Neural cell (in vitro differentiated cells): ENCODE measurements around the gene TICRR. TPM values are rescaled to one million over a fixed set of nuclear protein-coding genes. Genes with fewer than 3 reads are reported as not detected.

Experiments used
- H2AFZ ChIP-seq: fragments of 200-600, 300-800 bp; sonication (generic), shearing (Covaris generic); 2 replicates; pipeline ENCODE4 v1.6.0; 2014; ENCODE audit warnings: low read depth, mild to moderate bottlenecking, antibody characterized with exemption, low read length, moderate library complexity
- H3F3A ChIP-seq: fragments of 200-600 bp; shearing (Covaris generic); 2 replicates; pipeline ENCODE4 v1.6.1; 2016; ENCODE audit warnings: mild to moderate bottlenecking, moderate library complexity, mixed read lengths, antibody characterized with exemption, low read length; ENCODE audit not compliant: insufficient read depth, poor library complexity, severe bottlenecking
- H3K27ac ChIP-seq: fragments of 200-600, 300-800 bp; sonication (generic), shearing (Covaris generic); 2 replicates; pipeline ENCODE4 v1.5.1; 2014; ENCODE audit warnings: mild to moderate bottlenecking, low read length, moderate library complexity
- H3K27me3 ChIP-seq: fragments of 300-800, 200-600 bp; sonication (generic), shearing (Covaris generic); 2 replicates; pipeline ENCODE4 v1.6.0; 2014; ENCODE audit warnings: mild to moderate bottlenecking, low read depth, low read length, moderate library complexity; ENCODE audit not compliant: insufficient read depth
- H3K36me3 ChIP-seq: fragments of 300-800, 200-600 bp; sonication (generic), shearing (Covaris generic); 2 replicates; pipeline ENCODE4 v1.5.1; 2014; ENCODE audit warnings: mild to moderate bottlenecking, antibody characterized with exemption, low read length, moderate library complexity; ENCODE audit not compliant: insufficient read depth
- H3K4me2 ChIP-seq: fragments of 300-800, 200-600 bp; sonication (generic), shearing (Covaris generic); 2 replicates; pipeline ENCODE4 v1.6.0; 2014; ENCODE audit warnings: mild to moderate bottlenecking, low read length
- H3K4me3 ChIP-seq: fragments of 300-800, 200-600 bp; sonication (generic), shearing (Covaris generic); 2 replicates; pipeline ENCODE4 v1.5.1; 2014; ENCODE audit warnings: mild to moderate bottlenecking, low read length, moderate library complexity
- H3K79me2 ChIP-seq: fragments of 200-600 bp; shearing (Covaris generic); replicated peaks from 2 replicates; pipeline ENCODE4 v1.6.0; 2014; ENCODE audit warnings: mild to moderate bottlenecking, low read length, moderate library complexity; ENCODE audit not compliant: insufficient read depth
- H3K9ac ChIP-seq: fragments of 300-800, 200-600 bp; sonication (generic), shearing (Covaris generic); 2 replicates; pipeline ENCODE4 v1.6.1; 2016; ENCODE audit warnings: mild to moderate bottlenecking, low read length, mixed read lengths
- H3K9me2 ChIP-seq: fragments of 200-600 bp; shearing (Covaris generic); 2 replicates; pipeline ENCODE4 v1.6.1; 2016; ENCODE audit warnings: mild to moderate bottlenecking, low read length, mixed read lengths; ENCODE audit not compliant: insufficient read depth
- H3K9me3 ChIP-seq: fragments of 200-600, 300-800 bp; sonication (generic), shearing (Covaris generic); 2 replicates; pipeline ENCODE4 v1.6.1; 2016; ENCODE audit warnings: mild to moderate bottlenecking, mixed run types, low read length, moderate library complexity, mixed read lengths
- H4K20me1 ChIP-seq: fragments of 200-600 bp; shearing (Covaris generic); 2 replicates; pipeline ENCODE4 v1.6.1; 2016; ENCODE audit warnings: mild to moderate bottlenecking, mixed run types; ENCODE audit not compliant: insufficient read depth
- EP300 ChIP-seq: fragments of 450-650 bp; conservative IDR thresholded peaks from 2 replicates; pipeline ENCODE4 v1.6.1; 2014; ENCODE audit warnings: antibody characterized with exemption, mild to moderate bottlenecking, moderate library complexity; ENCODE audit not compliant: poor library complexity, severe bottlenecking
- EZH2 ChIP-seq: fragments of 200-600, 300-800 bp; shearing (Covaris generic), sonication (generic); IDR thresholded peaks from 2 replicates; pipeline ENCODE4 v1.6.1; 2014; ENCODE audit warnings: antibody characterized with exemption, low read length, borderline replicate concordance, mild to moderate bottlenecking; ENCODE audit not compliant: insufficient read depth, poor library complexity, severe bottlenecking
- MXI1 ChIP-seq: fragments of 450-650 bp; conservative IDR thresholded peaks from 2 replicates; pipeline ENCODE4 v1.6.1; 2014; ENCODE audit warnings: antibody characterized with exemption, mild to moderate bottlenecking; ENCODE audit not compliant: poor library complexity, severe bottlenecking
- POLR2AphosphoS5 ChIP-seq: IDR thresholded peaks from 2 replicates; pipeline ENCODE4 v1.6.1; 2012
- RAD21 ChIP-seq: fragments of 450-650 bp; conservative IDR thresholded peaks from 2 replicates; pipeline ENCODE4 v1.6.1; 2014; ENCODE audit warnings: antibody characterized with exemption, mild to moderate bottlenecking, moderate library complexity
- REST ChIP-seq: IDR thresholded peaks from 2 replicates; pipeline ENCODE4 v1.6.1; 2012; ENCODE audit warnings: borderline replicate concordance
- SMC3 ChIP-seq: fragments of 450-650 bp; conservative IDR thresholded peaks from 2 replicates; pipeline ENCODE4 v1.6.1; 2014; ENCODE audit warnings: antibody characterized with exemption, mild to moderate bottlenecking, moderate library complexity; ENCODE audit not compliant: poor library complexity
- TAF1 ChIP-seq: IDR thresholded peaks from 2 replicates; pipeline ENCODE4 v1.6.1; 2012; ENCODE audit warnings: low read depth
- polyA plus RNA-seq: library from polyadenylated mRNA; depleted of rRNA; stranded (reverse); fragments of >200 nt; gene quantifications from 2 replicates; pipeline ENCODE4 v1.2.3, GENCODE V29; 2014
- TF ChIP-seq, protein P1 (sequence below): fragments of 450-650 bp; IDR thresholded peaks from 2 replicates; pipeline ENCODE4 v1.5.1; 2014; ENCODE audit warnings: antibody characterized with exemption, mild to moderate bottlenecking, moderate library complexity; ENCODE audit not compliant: poor library complexity, severe bottlenecking

The TICRR gene
- polyA plus RNA-seq, 1 donor from 2014 or later = 0.36 TPM

DNA sequence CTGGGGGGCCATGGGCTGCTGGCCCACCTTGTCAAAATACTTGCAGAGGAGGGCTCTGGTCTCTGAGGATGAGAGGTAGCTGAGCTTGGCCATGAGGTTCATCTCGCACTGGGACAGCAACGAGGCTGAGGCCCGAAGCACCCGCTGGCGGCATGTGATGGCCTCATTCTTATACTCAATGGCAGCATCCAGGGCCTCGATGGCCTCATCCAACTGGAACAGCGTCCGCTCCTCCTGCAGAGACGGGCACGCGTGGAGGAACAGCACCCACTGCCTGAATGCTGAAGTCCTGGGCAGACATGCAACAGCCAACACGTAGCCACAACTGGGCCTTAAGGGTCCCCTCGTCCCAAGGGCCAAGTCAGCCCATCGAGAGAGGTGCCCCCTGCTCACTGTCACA is 55.0 kb downstream of the TICRR start:
- TF ChIP-seq RAD21 = no peak
- TF ChIP-seq REST = no peak
- no peak for TF ChIP-seq EZH2
- TF ChIP-seq MXI1 = no peak
- TF ChIP-seq EP300 = no peak
- Histone ChIP-seq H3K79me2 (no peaks in the 10 kb centered on the region), H3K36me3 (peaks cover 8% of the 10 kb centered on the region), H2AFZ (no peak overlapping the region), H3K4me3 (no peak overlapping the region), H3K4me2 (no peak overlapping the region), H3K9me3 (no peaks in the 10 kb centered on the region), H3K27me3 (no peaks in the 10 kb centered on the region), H3F3A (no peaks in the 10 kb centered on the region), H3K9me2 (no peaks in the 10 kb centered on the region), H3K27ac (no peak overlapping the region), H3K9ac (no peak overlapping the region), H4K20me1 (no peaks in the 10 kb centered on the region)

DNA sequence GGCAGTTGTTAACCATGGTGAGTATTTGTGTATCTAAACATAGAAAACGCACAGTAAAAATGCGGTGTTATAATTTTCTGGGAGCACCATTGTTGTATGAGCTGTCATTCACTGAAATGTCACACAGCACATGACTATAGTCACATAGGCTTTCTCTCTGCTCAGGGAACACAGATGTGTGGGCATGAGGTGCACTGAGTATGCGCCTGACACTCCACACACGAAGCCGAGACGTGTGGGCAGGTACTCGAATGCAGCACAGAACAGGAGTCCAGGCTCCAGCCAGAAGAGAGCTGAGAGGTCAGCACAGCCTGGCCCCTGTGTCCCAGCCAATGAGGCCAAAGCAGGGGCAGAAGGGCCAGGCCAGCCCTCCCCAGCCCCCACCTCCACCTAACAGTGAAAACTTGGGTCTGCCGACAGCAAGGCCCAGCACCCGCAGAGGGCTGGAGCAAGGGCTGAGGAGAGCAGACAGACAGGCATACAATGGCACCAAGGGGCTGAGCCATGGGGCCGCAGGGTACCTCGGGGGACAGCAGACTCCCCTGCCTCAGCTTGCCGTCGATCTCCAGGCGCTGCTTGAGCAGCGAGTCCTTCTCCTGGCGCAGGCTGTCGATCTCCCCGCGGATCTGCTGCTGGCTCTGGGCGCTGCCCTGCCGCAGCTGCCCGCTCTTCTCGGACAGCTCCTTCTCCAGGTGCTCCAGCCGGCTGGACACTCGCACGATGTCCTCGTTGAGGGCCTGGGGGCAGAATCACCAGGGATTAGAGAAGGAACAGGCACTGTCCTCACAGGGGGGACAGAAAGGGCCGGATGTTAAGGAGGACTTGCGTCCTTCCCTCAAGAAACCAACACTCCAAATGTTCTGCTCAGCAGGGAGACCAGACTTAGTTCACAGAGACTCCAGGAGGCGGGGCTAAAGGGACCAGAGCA is 56.0 kb downstream of the TICRR start:
- Histone ChIP-seq H3K4me3 (no peak overlapping the region), H4K20me1 (no peaks in the 10 kb centered on the region), H3K27ac (no peak overlapping the region), H3K9me2 (no peaks in the 10 kb centered on the region), H3K36me3 (peaks cover 8% of the 10 kb centered on the region), H3K79me2 (no peaks in the 10 kb centered on the region), H3F3A (no peaks in the 10 kb centered on the region), H3K9me3 (no peaks in the 10 kb centered on the region), H3K9ac (no peak overlapping the region), H2AFZ (no peak overlapping the region), H3K4me2 (no peak overlapping the region), H3K27me3 (no peaks in the 10 kb centered on the region)
- no peak for TF ChIP-seq TAF1

DNA sequence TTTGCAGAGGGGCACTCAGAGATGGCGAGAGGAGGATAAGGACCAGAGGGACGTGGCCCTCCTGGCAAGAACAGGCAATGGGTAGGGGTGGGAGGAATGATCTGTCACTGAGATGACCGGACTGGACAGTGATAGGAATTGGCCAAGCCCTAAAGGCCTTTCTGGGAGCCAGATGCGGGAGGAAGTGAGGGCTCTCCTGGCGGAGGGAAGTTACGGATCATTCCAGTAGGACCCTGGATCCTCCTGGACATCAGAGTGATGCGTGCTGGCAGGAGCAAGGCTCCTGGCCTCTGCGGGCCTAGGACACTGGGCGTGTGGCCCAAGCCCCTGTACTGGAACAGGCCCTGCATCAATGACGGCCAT is 56.6 kb downstream of the TICRR start:
- Histone ChIP-seq H3K9me3 (no peaks in the 10 kb centered on the region), H3K27me3 (no peaks in the 10 kb centered on the region), H3K4me3 (no peak overlapping the region), H4K20me1 (no peaks in the 10 kb centered on the region), H3K9ac (no peak overlapping the region), H3F3A (no peaks in the 10 kb centered on the region), H2AFZ (no peak overlapping the region), H3K4me2 (no peak overlapping the region), H3K79me2 (no peaks in the 10 kb centered on the region), H3K9me2 (no peaks in the 10 kb centered on the region), H3K36me3 (peaks cover 8% of the 10 kb centered on the region), H3K27ac (no peak overlapping the region)
- TF ChIP-seq MXI1 (no peak), SMC3 (no peak), TAF1 (no peak), EZH2 (no peak), REST (no peak), EP300 (no peak), POLR2AphosphoS5 (no peak), RAD21 (no peak)
- TF ChIP-seq, protein P1, sequence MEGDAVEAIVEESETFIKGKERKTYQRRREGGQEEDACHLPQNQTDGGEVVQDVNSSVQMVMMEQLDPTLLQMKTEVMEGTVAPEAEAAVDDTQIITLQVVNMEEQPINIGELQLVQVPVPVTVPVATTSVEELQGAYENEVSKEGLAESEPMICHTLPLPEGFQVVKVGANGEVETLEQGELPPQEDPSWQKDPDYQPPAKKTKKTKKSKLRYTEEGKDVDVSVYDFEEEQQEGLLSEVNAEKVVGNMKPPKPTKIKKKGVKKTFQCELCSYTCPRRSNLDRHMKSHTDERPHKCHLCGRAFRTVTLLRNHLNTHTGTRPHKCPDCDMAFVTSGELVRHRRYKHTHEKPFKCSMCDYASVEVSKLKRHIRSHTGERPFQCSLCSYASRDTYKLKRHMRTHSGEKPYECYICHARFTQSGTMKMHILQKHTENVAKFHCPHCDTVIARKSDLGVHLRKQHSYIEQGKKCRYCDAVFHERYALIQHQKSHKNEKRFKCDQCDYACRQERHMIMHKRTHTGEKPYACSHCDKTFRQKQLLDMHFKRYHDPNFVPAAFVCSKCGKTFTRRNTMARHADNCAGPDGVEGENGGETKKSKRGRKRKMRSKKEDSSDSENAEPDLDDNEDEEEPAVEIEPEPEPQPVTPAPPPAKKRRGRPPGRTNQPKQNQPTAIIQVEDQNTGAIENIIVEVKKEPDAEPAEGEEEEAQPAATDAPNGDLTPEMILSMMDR = no peak
